Fibroblast of the conjunctiva (primary cell): ENCODE data around the gene APOL1.
"Not testable (repeated sequence)": the region's sequence is repeated elsewhere in the genome, so short reads cannot be mapped to it uniquely, and the experiment has no call there.

ENCODE experiments used
- DNase-seq: peaks from one replicate; pipeline ENCODE4 v3.0.0-alpha.2; 2010; ENCODE audit warnings: low read depth

The APOL1 gene

GRCh38 chr22:36244522-36245391 lies 8.2 kb upstream of the APOL1 start:
- no peak for DNase-seq

- DNase-seq: no peak
These were observed 7.1 kb upstream of the APOL1 start for GRCh38 chr22:36245805-36246356.

GRCh38 chr22:36246718-36247117 lies 6.2 kb upstream of the APOL1 start:
- no peak for DNase-seq

GRCh38 chr22:36247955-36248354 lies 5.0 kb upstream of the APOL1 start:
- no peak for DNase-seq

GRCh38 chr22:36249160-36249559 lies 3.8 kb upstream of the APOL1 start:
- DNase-seq: no peak

GRCh38 chr22:36250292-36250960 lies 2.5 kb upstream of the APOL1 start:
- DNase-seq: not testable (repeated sequence)

GRCh38 chr22:36251979-36252608 lies 839 bp upstream of the APOL1 start:
- DNase-seq: not testable (repeated sequence)

GRCh38 chr22:36253523-36254490 lies 874 bp downstream of the APOL1 start:
- no peak for DNase-seq

- not testable (repeated sequence) for DNase-seq
These were observed 2.6 kb downstream of the APOL1 start for GRCh38 chr22:36255572-36255971.

GRCh38 chr22:36256478-36256877 lies 3.5 kb downstream of the APOL1 start:
- no peak for DNase-seq

GRCh38 chr22:36257308-36257707 lies 4.4 kb downstream of the APOL1 start:
- DNase-seq: no peak

GRCh38 chr22:36257948-36258670 lies 5.2 kb downstream of the APOL1 start:
- no peak for DNase-seq

GRCh38 chr22:36258701-36259614 lies 6.0 kb downstream of the APOL1 start:
- peak; percentile 62 for DNase-seq

- DNase-seq: no peak
These were observed 6.8 kb downstream of the APOL1 start for GRCh38 chr22:36259615-36260300.

- not testable (repeated sequence) for DNase-seq
These were observed 8.7 kb downstream of the APOL1 start for GRCh38 chr22:36261675-36262074.

- DNase-seq: not testable (repeated sequence)
These were observed 9.4 kb downstream of the APOL1 start for GRCh38 chr22:36262307-36262706.

- not testable (repeated sequence) for DNase-seq
These were observed 10.3 kb downstream of the APOL1 start for GRCh38 chr22:36263216-36263673.

GRCh38 chr22:36263886-36264664 lies 11.1 kb downstream of the APOL1 start:
- DNase-seq: not testable (repeated sequence)
